Duodenal mucosa (tissue), 2 donors: Measurements from ENCODE around the gene SPON1.
"Not testable (repeated sequence)": the region's sequence is repeated elsewhere in the genome, so short reads cannot be mapped to it uniquely, and the experiment has no call there.

ENCODE experiments used
- H3K27ac ChIP-seq: one replicate; pipeline ENCODE4 v1.7.0; 2013; ENCODE audit warnings: low read depth, low read length
- H3K27me3 ChIP-seq, 2 donors: one replicate each; pipeline ENCODE4 v1.7.0; 2013; ENCODE audit warnings: low read length in 2 of 2, control low read depth in 1 of 2; ENCODE audit not compliant: insufficient read depth in 2 of 2, control insufficient read depth in 1 of 2
- H3K36me3 ChIP-seq, 2 donors: one replicate each; pipeline ENCODE4 v1.7.0; 2013; ENCODE audit warnings: low read length in 2 of 2, control low read depth in 1 of 2; ENCODE audit not compliant: insufficient read depth in 2 of 2, control insufficient read depth in 1 of 2
- H3K4me1 ChIP-seq, 2 donors: one replicate each; pipeline ENCODE4 v1.7.0; 2013; ENCODE audit warnings: low read length in 2 of 2, control low read depth in 1 of 2; ENCODE audit not compliant: insufficient read depth in 2 of 2, control insufficient read depth in 1 of 2
- H3K4me3 ChIP-seq, 2 donors: one replicate each; pipeline ENCODE4 v1.7.0; 2013; ENCODE audit warnings: low read length in 2 of 2, low read depth in 1 of 2
- H3K9ac ChIP-seq, 2 donors: one replicate each; pipeline ENCODE4 v1.7.0; 2013; ENCODE audit warnings: low read length in 2 of 2, low read depth in 1 of 2
- H3K9me3 ChIP-seq, 2 donors: one replicate each; pipeline ENCODE4 v1.7.0; 2013; ENCODE audit warnings: low read length in 2 of 2, control low read depth in 1 of 2; ENCODE audit not compliant: control insufficient read depth in 1 of 2

The SPON1 gene

DNA sequence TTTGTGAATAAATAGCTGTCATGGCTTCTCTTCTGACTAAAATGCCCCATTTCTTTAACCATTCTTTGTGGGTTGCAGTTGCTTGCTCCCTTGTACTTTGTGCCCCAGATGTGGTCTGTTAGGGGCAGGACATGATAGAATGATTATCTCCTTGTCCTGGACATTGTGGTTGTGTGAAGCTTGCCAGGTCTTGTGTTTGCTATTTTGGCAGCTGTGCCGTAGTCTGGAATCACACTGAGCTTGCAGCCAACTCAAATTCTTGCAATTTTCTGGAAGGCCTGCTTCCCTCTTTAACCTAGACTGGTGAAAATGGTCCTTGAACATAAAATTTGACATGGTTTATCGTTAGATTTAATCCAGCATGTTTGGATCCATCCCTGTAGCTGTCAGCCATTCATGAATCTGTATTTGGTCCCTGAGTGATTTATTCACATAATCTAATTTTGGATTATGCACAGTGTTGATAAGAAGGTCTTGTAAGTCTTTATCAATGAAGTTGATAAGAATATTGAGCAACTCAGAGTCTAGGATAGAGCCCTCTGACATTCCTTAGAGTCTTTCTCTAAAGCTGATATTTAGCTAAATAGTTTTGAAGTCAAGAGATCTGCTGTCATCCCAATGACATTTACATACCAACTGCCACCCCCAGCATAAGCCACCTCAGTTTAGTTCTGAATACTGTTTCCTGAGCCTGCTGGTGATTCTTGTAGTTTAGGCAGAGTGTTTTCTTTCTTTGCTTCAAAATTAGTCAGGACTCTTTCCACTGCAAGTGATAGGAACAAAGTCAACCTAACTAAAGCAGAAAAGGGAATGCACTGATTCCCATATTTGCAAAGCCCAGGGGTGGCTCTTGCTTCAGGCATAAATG is 9.8 kb downstream of the SPON1 start:
- H3K36me3 ChIP-seq: no peaks in the 10 kb centered on the region
- no peak overlapping the region for H3K9ac ChIP-seq
- no peak overlapping the region for H3K4me3 ChIP-seq
- no peak overlapping the region for H3K27ac ChIP-seq
- no peaks in the 10 kb centered on the region for H3K27me3 ChIP-seq
- H3K4me1 ChIP-seq: peaks cover 14 to 31% of the 10 kb centered on the region in 2 donors
- H3K9me3 ChIP-seq: no peaks in the 10 kb centered on the region

DNA sequence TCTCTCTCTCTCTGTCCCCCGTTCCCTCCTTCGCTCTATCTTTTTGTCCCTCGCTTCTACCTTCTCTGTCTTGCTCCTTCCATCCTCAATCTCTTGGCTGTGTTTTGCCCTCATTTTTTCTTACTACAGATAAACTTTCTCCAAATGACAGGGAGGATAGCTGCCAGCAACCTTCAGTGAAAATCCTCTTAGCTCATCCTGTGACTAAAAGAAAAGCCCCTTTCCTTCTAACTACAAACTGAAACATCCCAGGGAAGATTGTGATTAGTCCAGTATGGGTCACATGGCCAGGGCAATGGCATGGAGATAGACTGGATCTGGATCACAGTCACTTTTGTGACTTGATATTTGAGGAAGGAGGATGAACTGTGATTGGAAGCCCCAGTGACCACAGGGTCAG is 10.4 kb downstream of the SPON1 start:
- no peaks in the 10 kb centered on the region for H3K36me3 ChIP-seq
- H3K9ac ChIP-seq: no peak overlapping the region
- no peak overlapping the region for H3K27ac ChIP-seq
- H3K9me3 ChIP-seq: no peaks in the 10 kb centered on the region
- no peaks in the 10 kb centered on the region for H3K27me3 ChIP-seq
- peaks cover 14 to 24% of the 10 kb centered on the region in 2 donors for H3K4me1 ChIP-seq
- H3K4me3 ChIP-seq: no peak overlapping the region

DNA sequence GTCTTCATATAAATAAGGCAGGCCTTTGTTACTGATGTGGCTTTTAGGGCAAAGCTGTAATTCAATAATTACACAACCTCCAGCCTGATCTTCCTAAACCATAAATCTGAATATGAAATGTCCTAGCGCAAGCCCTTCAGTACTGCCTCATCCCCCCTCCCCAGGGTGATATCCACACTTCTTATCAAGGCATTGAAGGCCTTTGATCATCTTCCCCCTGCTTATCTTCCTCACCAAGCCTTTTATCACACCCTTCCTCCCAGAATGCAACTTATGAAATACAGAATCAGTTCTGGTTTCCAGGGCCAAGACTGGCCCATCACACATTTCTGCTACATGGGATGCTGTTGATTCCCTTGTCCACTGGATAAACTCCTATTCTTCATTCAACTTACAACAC is 12.1 kb downstream of the SPON1 start:
- Histone ChIP-seq H3K9me3 (no peaks in the 10 kb centered on the region), H3K36me3 (no peaks in the 10 kb centered on the region), H3K27ac (no peak overlapping the region), H3K4me1 (peaks cover 22 to 30% of the 10 kb centered on the region in 2 donors), H3K4me3 (no peak overlapping the region), H3K27me3 (no peaks in the 10 kb centered on the region), H3K9ac (no peak overlapping the region)

DNA sequence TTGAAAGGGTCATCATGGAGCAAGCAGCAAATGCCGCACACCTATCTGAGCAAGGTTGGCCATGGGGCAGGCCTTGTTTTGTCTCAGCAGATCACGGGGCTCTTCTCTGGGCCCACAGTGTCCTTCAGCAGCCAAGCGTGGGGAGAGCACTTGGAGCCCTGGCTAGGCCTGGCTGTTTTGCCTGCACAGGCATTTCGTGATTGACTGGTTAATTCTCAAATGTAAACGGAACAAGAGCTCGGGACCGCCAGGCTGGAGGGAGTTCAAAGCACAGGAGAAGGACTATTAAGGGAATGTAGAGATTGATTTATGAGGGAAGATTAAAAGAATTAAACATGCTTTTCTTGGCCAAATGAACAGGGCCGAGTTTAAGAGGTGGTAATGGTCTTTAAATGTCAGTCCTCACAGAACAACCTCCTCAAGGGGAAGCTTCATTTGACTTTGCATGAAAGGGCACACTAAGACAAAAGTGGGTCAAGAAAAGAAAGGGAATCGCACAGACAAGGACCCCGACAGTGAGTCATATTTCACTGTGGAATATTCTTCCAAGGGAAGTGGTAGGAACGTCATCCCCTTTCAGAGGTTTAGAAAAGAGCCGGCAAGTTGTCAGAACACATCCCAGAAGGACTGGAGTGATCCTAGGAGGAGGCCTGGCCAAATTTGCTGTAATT is 20.7 kb downstream of the SPON1 start:
- Histone ChIP-seq H3K27ac (no peak overlapping the region), H3K36me3 (peaks cover 0 to 3% of the 10 kb centered on the region in 2 donors), H3K4me1 (peaks cover 16 to 17% of the 10 kb centered on the region in 2 donors), H3K4me3 (no peak overlapping the region), H3K9me3 (no peaks in the 10 kb centered on the region), H3K27me3 (no peaks in the 10 kb centered on the region), H3K9ac (no peak overlapping the region)

DNA sequence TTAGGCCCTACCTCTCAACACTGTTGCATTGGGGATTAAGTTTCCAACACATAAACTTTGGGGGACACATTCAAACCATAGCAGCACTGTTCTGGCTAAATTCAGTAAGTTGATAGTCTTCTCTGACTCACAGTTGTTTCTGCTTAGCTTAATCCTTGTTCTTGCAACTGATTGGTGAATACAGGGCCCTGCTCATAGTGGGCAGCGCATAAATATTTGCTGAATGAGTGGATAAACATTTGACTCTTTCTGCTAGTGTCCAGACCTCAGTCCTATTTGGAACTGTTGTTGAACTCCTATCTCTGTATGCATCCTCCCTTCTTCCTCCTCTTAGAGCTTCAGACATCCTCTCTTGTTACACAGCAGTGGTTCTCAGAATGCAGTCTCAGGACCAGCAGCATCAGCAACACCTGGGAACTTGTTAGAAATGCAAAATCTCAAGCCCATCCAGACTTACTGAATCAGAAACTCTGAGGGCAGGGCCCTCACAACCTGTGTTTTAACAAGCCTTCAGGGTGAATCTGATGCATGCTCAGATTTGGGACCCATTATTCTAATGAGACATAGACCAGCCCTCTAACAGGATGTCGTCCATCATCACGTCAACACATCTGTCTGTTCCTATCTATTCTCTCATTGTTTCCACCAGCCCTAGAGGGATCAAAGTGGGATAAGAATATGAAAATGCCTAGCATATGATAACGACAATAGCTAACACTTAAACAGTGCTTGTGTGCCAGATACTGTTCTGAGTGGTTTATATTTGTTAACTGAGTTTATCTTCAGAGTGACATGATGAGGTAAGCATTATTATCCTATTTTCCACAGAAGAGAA is 22.3 kb downstream of the SPON1 start:
- H3K4me3 ChIP-seq: no peak overlapping the region
- no peak overlapping the region for H3K27ac ChIP-seq

DNA sequence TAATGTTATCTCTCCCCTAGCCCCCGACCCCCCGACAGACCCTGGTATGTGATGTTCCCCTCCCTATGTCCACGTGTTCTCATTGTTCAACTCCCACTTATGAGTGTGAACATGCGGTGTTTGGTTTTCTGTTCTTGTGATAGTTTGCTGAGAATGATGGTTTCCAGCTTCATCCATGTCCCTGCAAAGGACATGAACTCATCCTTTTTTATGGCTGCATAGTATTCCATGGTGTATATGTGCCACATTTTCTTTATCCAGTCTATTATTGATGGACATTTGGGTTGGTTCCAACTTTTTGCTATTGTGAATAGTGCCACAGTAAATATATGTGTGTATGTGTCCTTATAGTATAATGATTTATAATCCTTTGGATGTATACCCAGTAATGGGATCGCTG is 24.2 kb downstream of the SPON1 start:
- H3K9me3 ChIP-seq, H3K4me3 ChIP-seq, H3K9ac ChIP-seq, H3K36me3 ChIP-seq, H3K27ac ChIP-seq, H3K27me3 ChIP-seq: not testable (repeated sequence)
- peaks cover 7 to 12% of the 10 kb centered on the region in 2 donors for H3K4me1 ChIP-seq

More for the DNA sequence above, 22.3 kb downstream of the SPON1 start:
- Histone ChIP-seq H3K27me3 (no peaks in the 10 kb centered on the region), H3K9me3 (no peaks in the 10 kb centered on the region), H3K9ac (no peak overlapping the region), H3K36me3 (peaks cover 0 to 3% of the 10 kb centered on the region in 2 donors), H3K4me1 (peaks cover 7 to 9% of the 10 kb centered on the region in 2 donors)

DNA sequence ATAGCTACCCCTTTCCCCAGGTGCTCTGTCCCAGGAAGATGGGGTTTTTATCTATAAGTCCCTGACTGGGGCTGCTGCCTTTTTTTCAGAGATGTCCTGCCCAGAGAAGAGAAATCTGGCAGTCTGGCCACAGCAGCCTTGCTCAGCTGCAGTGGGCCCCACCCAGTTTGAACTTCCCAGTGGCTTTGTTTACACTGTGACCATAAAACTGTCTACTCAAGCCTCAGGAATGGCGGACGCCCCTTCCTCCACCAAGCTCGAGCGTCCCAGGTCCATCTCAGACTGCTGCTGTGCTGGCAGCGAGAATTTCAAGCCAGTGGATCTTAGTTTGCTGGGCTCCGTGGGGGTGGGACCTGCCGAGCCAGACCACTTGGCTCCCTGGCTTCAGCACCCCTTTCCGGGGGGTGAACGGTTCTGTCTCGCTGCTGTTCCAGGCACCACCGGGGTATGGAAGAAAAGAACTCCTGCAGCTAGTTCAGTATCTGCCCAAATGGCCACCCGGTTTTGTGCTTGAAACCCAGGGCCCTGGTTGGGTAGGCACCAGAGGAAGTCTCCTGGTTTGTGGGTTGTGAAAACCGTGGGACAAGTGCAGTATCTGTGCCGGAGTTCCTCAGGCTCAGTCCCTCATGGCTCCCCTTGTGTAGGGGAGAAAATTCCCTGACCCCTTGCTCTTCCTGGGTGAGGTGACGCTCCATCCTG is 29.8 kb downstream of the SPON1 start:
- H3K9ac ChIP-seq, H3K36me3 ChIP-seq, H3K27ac ChIP-seq, H3K27me3 ChIP-seq, H3K9me3 ChIP-seq: not testable (repeated sequence)
- H3K4me1 ChIP-seq: peaks cover 13 to 18% of the 10 kb centered on the region in 2 donors
- H3K4me3 ChIP-seq: peak overlapping the region; percentile 8 to 32

DNA sequence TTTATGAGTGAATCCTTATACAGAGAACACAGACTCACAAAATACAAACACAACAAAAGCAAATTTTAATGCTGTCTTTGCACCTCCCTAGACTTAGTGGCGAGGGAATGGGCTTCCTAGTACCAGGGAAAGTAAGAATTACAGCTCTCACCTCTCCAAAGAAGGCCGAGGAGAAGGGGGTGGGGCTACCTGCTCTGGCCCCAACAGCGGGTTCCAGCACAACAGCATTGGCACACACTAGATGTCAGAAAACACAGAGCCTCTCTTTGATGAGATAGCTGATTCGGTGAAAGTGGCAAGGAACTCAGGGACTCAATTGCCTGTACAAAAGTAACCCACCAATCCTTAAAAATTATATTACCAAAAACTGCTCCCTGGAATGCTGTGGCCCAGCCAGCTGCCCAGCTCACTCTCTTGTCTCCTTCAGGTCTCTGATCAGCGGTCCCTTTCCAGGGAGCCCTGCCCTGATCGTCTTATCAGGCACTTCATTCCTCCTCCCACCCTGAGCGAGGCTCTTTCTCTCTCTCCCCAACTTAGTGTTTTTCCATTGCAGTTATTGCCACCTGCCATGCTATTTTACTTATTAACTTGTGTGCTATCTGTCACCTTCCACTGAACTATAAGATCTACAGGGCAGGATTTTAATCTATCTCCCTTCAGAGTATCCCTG is 30.7 kb downstream of the SPON1 start:
- no peak overlapping the region for H3K27ac ChIP-seq
- H3K36me3 ChIP-seq: no peaks in the 10 kb centered on the region
- no peak overlapping the region for H3K9ac ChIP-seq
- H3K4me1 ChIP-seq: peaks cover 13 to 18% of the 10 kb centered on the region in 2 donors
- no peaks in the 10 kb centered on the region for H3K9me3 ChIP-seq
- H3K4me3 ChIP-seq: peak overlapping the region in 1 of 2 donors; percentile 4
- no peaks in the 10 kb centered on the region for H3K27me3 ChIP-seq

DNA sequence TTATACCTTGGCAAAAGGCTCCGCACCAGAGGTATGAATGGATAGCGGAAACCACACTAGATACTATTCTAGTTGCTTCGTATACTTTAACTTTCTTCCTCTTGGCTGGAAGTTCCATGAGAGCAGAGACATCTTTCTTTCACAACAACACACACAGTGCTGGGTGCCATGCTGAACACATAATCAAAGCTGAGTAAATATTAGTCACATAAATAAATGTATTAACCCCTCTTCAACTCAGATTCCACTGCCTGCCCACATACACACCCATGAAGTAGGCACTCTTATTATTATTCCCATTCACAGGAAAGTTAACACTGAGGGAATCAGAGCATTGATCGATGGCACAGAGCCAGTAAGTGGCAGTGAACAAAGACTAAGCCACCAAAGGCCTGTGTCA is 35.4 kb downstream of the SPON1 start:
- no peaks in the 10 kb centered on the region for H3K36me3 ChIP-seq
- no peak overlapping the region for H3K9ac ChIP-seq
- H3K27ac ChIP-seq: no peak overlapping the region
- no peak overlapping the region for H3K4me3 ChIP-seq
- peaks cover 5 to 12% of the 10 kb centered on the region in 2 donors for H3K4me1 ChIP-seq
- no peaks in the 10 kb centered on the region for H3K27me3 ChIP-seq
- H3K9me3 ChIP-seq: peaks cover 5 to 9% of the 10 kb centered on the region in 2 donors
